H1 (cell line): ENCODE measurements around the gene SEC31A. TPM values are rescaled to one million over a fixed set of nuclear protein-coding genes. Genes with fewer than 3 reads are reported as not detected.
A peak's percentile ranks its signal among the peaks of the same experiment; 100 is the strongest.

Experiments
- CHD2 ChIP-seq: IDR thresholded peaks from 2 replicates; pipeline ENCODE4 v1.6.1; 2012; ENCODE audit warnings: low read length, improper control_type of control experiment
- EZH2 ChIP-seq: fragments of 200-600 bp; sonication (generic); IDR thresholded peaks from 2 replicates; pipeline ENCODE4 v1.7.1; 2012; ENCODE audit warnings: low read depth, mild to moderate bottlenecking, moderate library complexity, low read length, inconsistent platforms; ENCODE audit not compliant: severe bottlenecking
- FOSL1 ChIP-seq: IDR thresholded peaks from 2 replicates; pipeline ENCODE4 v1.6.1; 2011; ENCODE audit warnings: mild to moderate bottlenecking, low read depth, low read length, moderate library complexity; ENCODE audit not compliant: insufficient read depth
- JUN ChIP-seq: IDR thresholded peaks from 2 replicates; pipeline ENCODE4 v1.6.1; 2011; ENCODE audit warnings: low read depth, mild to moderate bottlenecking, improper control_type of control experiment, low read length
- KDM4A ChIP-seq: IDR thresholded peaks from one replicate; pipeline ENCODE4 v1.7.1; 2012; ENCODE audit warnings: low read depth, mild to moderate bottlenecking, moderate library complexity, low read length, inconsistent platforms; ENCODE audit not compliant: severe bottlenecking
- KDM5A ChIP-seq: fragments of 200-600 bp; IDR thresholded peaks from 2 replicates; pipeline ENCODE4 v1.7.1; 2012; ENCODE audit warnings: mild to moderate bottlenecking, low read length, inconsistent platforms, mixed read lengths
- NRF1 ChIP-seq: IDR thresholded peaks from 2 replicates; pipeline ENCODE4 v1.6.1; 2011; ENCODE audit warnings: mild to moderate bottlenecking, low read depth, low read length, improper control_type of control experiment
- RAD21 ChIP-seq, 2 experiments: IDR thresholded peaks in 1 of 2; conservative IDR thresholded peaks in 1 of 2; 2 replicates each; pipeline ENCODE4 v1.6.1; 2011; ENCODE audit warnings: low read depth in 2 of 2, low read length in 2 of 2, improper control_type of control experiment in 1 of 2, inconsistent platforms in 1 of 2, mild to moderate bottlenecking in 1 of 2, moderate library complexity in 1 of 2
- SRF ChIP-seq: IDR thresholded peaks from 2 replicates; pipeline ENCODE4 v1.6.1; 2011; ENCODE audit warnings: mild to moderate bottlenecking, low read depth, low read length, moderate library complexity
- SUZ12 ChIP-seq: fragments of 200-600 bp; sonication (generic); IDR thresholded peaks from 2 replicates; pipeline ENCODE4 v1.6.1; 2012; ENCODE audit warnings: mild to moderate bottlenecking, inconsistent platforms, low read length, moderate library complexity, mixed read lengths
- TAF1 ChIP-seq: IDR thresholded peaks from 2 replicates; pipeline ENCODE4 v1.6.1; 2011; ENCODE audit warnings: mild to moderate bottlenecking, low read depth, low read length
- TBP ChIP-seq: IDR thresholded peaks from 2 replicates; pipeline ENCODE4 v1.6.1; 2011; ENCODE audit warnings: low read depth, low read length, improper control_type of control experiment
- polyA plus RNA-seq, 7 experiments: library from polyadenylated mRNA; depleted of rRNA in 3 of 7; stranded (reverse) in 5 of 7; unstranded in 2 of 7; fragments of >200 nt in 5 of 7; fragments of 200-250 nt in 2 of 7; gene quantifications; 1 replicate in 5 of 7; 2 replicates in 1 of 7; 4 replicates in 1 of 7; pipeline versions ENCODE4 v1.2.1 to v1.2.3, GENCODE V29; 2011 to 2013; ENCODE audit warnings: missing spikeins in 2 of 7, mixed read lengths in 2 of 7
- total RNA-seq: library from RNA; stranded (reverse); fragmentation: NEBNext Ultra II Directional; extraction: Animal tissue kit (Norgen Biotek cat#: 25700); gene quantifications from 2 replicates; pipeline ENCODE4 v1.2.1, GENCODE V29; 2021
- TF ChIP-seq, protein P1 (sequence below): IDR thresholded peaks from 2 replicates; pipeline ENCODE4 v1.6.1; 2012; ENCODE audit warnings: inconsistent platforms

Gene SEC31A
- total and polyA plus RNA-seq, 2 of the 8 experiments (the other 6 are each of a cell fraction or from before 2014, with no cell fraction given): 112 to 125 TPM

DNA sequence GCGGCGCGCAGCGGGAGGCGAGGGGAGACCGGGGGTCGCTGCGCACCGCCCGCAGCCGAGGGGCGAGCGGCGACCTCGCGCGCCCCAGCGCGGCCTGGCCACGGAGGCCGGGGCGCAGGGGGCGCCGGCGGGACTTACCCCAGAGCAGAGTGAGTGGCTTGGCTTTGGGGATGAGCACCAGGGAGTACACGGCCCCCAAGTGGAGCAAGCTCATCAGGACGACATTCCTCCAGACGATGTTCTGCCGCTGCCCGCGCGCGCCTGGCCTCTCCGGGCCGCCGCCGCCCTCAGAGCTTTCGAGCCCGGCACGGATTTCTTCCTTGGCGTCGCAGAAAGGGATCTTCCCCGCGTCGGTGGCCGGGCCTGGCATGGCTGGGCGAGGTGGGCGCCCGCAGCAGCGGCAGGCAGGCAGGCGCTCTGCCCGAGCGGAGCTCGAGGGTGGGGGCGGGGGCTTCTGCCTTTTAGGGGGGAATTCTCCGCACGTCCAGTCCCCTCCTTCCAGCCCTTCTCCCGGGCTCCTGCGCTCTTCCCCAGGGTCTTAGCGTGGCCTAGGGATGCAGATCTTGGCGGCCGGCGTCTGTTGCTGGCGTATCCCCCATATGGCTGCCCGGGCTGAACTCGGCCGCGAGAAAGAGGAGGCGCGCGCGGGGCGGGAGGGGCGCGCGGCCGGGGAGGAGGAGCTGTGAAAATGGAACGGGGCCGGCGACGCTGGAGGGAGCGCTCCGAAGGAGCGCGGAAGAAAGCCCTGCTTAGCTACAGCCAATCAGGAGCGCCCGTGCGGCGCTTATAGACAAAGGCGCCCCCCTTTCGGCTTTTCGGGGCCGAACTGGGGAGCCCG is 92.6 kb downstream of the SEC31A start, which contains the start of gene SCD5 (continued):
- TF ChIP-seq, protein P1, sequence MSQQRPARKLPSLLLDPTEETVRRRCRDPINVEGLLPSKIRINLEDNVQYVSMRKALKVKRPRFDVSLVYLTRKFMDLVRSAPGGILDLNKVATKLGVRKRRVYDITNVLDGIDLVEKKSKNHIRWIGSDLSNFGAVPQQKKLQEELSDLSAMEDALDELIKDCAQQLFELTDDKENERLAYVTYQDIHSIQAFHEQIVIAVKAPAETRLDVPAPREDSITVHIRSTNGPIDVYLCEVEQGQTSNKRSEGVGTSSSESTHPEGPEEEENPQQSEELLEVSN: peak; percentile 54; the same call in 1 of the 2 replicates
- TF ChIP-seq RAD21 (IDR thresholded peaks at IDR 0.05 in 1 of 2, conservative IDR thresholded peaks at IDR 0.05 in 1 of 2; ENCODE audit: low read depth in 2 of 2, low read length in 2 of 2) (no peak), KDM4A (peak; percentile 73), EZH2 (peak; percentile 67), FOSL1 (no peak), CHD2 (no peak), NRF1 (no peak), KDM5A (no peak), TAF1 (no peak), JUN (no peak), SUZ12 (peak; percentile 2; the same call in 1 of the 2 replicates), TBP (no peak), SRF (no peak)
